GM23338 (cell line): Measurements from ENCODE around the gene RPN2. TPM values are rescaled to one million over a fixed set of nuclear protein-coding genes. Genes with fewer than 3 reads are reported as not detected.

Experiments
- ATAC-seq: fragments of 200-7000 bp; cut with Tn5 transposase; 3 replicates; pipeline ENCODE4 v1.9.1; 2020
- DNase-seq: peaks from one replicate; pipeline ENCODE4 v3.0.0-alpha.2; 2015; ENCODE audit warnings: low spot score
- H2AFZ ChIP-seq: fragments of 200-600 bp; sonication (generic); 2 replicates; pipeline ENCODE4 v1.8.0; 2016; ENCODE audit warnings: antibody characterized with exemption, mild to moderate bottlenecking, moderate library complexity
- H3F3A ChIP-seq: fragments of 200-600 bp; sonication (generic); replicated peaks from 2 replicates; pipeline ENCODE4 v1.8.0; 2017; ENCODE audit warnings: antibody characterized with exemption, mixed run types, low read depth
- H3K27ac ChIP-seq: fragments of 200-600 bp; sonication (generic); 2 replicates; pipeline ENCODE4 v1.6.1; 2016; ENCODE audit warnings: low read depth
- H3K27me3 ChIP-seq: fragments of 200-600 bp; sonication (generic); 2 replicates; pipeline ENCODE4 v1.8.0; 2016; ENCODE audit warnings: mild to moderate bottlenecking, mixed run types, moderate library complexity; ENCODE audit not compliant: insufficient read depth
- H3K36me3 ChIP-seq: fragments of 200-600 bp; sonication (generic); 2 replicates; pipeline ENCODE4 v1.8.0; 2016; ENCODE audit warnings: mild to moderate bottlenecking; ENCODE audit not compliant: insufficient read depth
- H3K4me1 ChIP-seq: fragments of 200-600 bp; sonication (generic); 2 replicates; pipeline ENCODE4 v1.8.0; 2016; ENCODE audit warnings: mild to moderate bottlenecking, moderate library complexity; ENCODE audit not compliant: insufficient read depth
- H3K4me2 ChIP-seq: fragments of 200-600 bp; sonication (generic); 2 replicates; pipeline ENCODE4 v1.7.1; 2017; ENCODE audit warnings: mixed run types
- H3K4me3 ChIP-seq: fragments of 200-600 bp; sonication (generic); 2 replicates; pipeline ENCODE4 v1.6.1; 2016; ENCODE audit warnings: mixed run types
- H3K79me2 ChIP-seq: fragments of 200-600 bp; sonication (generic); replicated peaks from 2 replicates; pipeline ENCODE4 v1.8.0; 2017; ENCODE audit warnings: mild to moderate bottlenecking; ENCODE audit not compliant: insufficient read depth
- H3K9me2 ChIP-seq: fragments of 200-600 bp; sonication (generic); 2 replicates; pipeline ENCODE4 v1.8.0; 2017; ENCODE audit not compliant: insufficient read depth
- H4K20me1 ChIP-seq: fragments of 200-600 bp; sonication (generic); replicated peaks from 2 replicates; pipeline ENCODE4 v1.8.0; 2017; ENCODE audit warnings: mild to moderate bottlenecking; ENCODE audit not compliant: insufficient read depth
- H3K27ac Mint-ChIP-seq: 2 replicates; pipeline ENCODE4 v1.8.0; 2020; ENCODE audit warnings: inconsistent platforms, mild to moderate bottlenecking, moderate library complexity, mixed read lengths
- H3K27me3 Mint-ChIP-seq: 3 replicates; pipeline ENCODE4 v1.8.0; 2022; ENCODE audit warnings: low read depth, mild to moderate bottlenecking, moderate library complexity, mixed read lengths, inconsistent platforms; ENCODE audit not compliant: insufficient read depth, poor library complexity
- H3K36me3 Mint-ChIP-seq: 3 replicates; pipeline ENCODE4 v1.8.0; 2021; ENCODE audit warnings: low read depth, mild to moderate bottlenecking, inconsistent platforms, moderate library complexity, mixed read lengths
- H3K4me1 Mint-ChIP-seq: 3 replicates; pipeline ENCODE4 v1.8.0; 2020; ENCODE audit warnings: mild to moderate bottlenecking, inconsistent platforms, mixed read lengths
- H3K4me3 Mint-ChIP-seq: 3 replicates; pipeline ENCODE4 v1.8.0; 2021; ENCODE audit warnings: moderate library complexity, mild to moderate bottlenecking, inconsistent platforms, mixed read lengths
- H3K9me3 Mint-ChIP-seq: 3 replicates; pipeline ENCODE4 v1.8.0; 2020; ENCODE audit warnings: moderate library complexity, mild to moderate bottlenecking, inconsistent platforms, mixed read lengths
- CREB1 ChIP-seq: fragments of 250-450 bp; sonication (Bioruptor Pico); IDR thresholded peaks from 2 replicates; pipeline ENCODE4 v1.5.0; 2020; ENCODE audit warnings: low read depth, mild to moderate bottlenecking, moderate library complexity
- JUNB ChIP-seq: IDR thresholded peaks from one replicate; pipeline ENCODE4 v1.6.1; 2016; ENCODE audit warnings: antibody characterized with exemption; ENCODE audit not compliant: unreplicated experiment
- NANOG ChIP-seq: IDR thresholded peaks from 2 replicates; pipeline ENCODE4 v1.6.1; 2016; ENCODE audit warnings: antibody characterized with exemption, borderline replicate concordance
- STAT1 ChIP-seq: IDR thresholded peaks from one replicate; pipeline ENCODE4 v1.6.1; 2016; ENCODE audit warnings: antibody characterized with exemption; ENCODE audit not compliant: unreplicated experiment
- ZNF114 ChIP-seq: fragments of 250-450 bp; sonication (Bioruptor Pico); IDR thresholded peaks from 2 replicates; pipeline ENCODE4 v1.5.0; 2020; ENCODE audit warnings: mild to moderate bottlenecking, moderate library complexity
- ZNF331 ChIP-seq: fragments of 250-450 bp; sonication (Bioruptor Pico); IDR thresholded peaks from 2 replicates; pipeline ENCODE4 v1.5.0; 2020; ENCODE audit warnings: low read depth, mild to moderate bottlenecking, moderate library complexity
- polyA plus RNA-seq: library from polyadenylated mRNA; unstranded; fragments of >200 nt; fragmentation: Nextera tagmentation; extraction: Ambion mirVana; gene quantifications from 2 replicates; pipeline ENCODE4 v1.2.1, GENCODE V29; 2016
- total RNA-seq: library from RNA; depleted of rRNA; stranded (reverse); fragments of >200 nt; shearing (Covaris generic); gene quantifications from 2 replicates; pipeline ENCODE4 v1.2.3, GENCODE V29; 2014
- TF ChIP-seq, protein P1 (sequence below): IDR thresholded peaks from one replicate; pipeline ENCODE4 v1.6.1; 2018; ENCODE audit warnings: antibody characterized with exemption; ENCODE audit not compliant: unreplicated experiment
- TF ChIP-seq, protein P2 (sequence below): fragments of 250-450 bp; sonication (Bioruptor Pico); IDR thresholded peaks from 2 replicates; pipeline ENCODE4 v1.5.0; 2020; ENCODE audit warnings: mild to moderate bottlenecking, moderate library complexity
- TF ChIP-seq, protein P3 (sequence below): IDR thresholded peaks from 2 replicates; pipeline ENCODE4 v1.6.1; 2016; ENCODE audit warnings: antibody characterized with exemption

Gene RPN2
- total and polyA plus RNA-seq, 2 experiments from 2014 or later, result 244 to 302 TPM

DNA sequence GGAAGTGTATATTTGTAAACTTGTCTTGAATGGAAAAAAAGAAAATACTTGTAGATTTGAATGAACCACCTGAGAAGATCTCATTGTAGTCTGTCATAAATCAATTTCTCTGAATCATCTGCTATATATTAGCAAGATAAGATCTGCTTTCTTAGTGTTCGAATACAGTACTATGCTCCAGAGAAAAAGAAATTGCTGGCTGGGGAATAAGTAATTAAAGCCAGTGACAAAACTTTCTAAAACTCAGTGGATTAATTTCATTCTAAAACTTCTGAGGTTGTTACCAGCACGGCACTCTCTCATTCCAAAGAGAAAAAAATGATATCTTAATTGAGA, 22.7 kb downstream of the RPN2 start:
- ATAC-seq, result no peak
- peaks cover 64% of the 10 kb centered on the region for H3K36me3 ChIP-seq
- Mint-ChIP-seq H3K27ac (no peak overlapping the region), H3K4me1 (peaks cover 4% of the 10 kb centered on the region; the same call in 1 of the 3 replicates), H3K27me3 (peaks cover 3% of the 10 kb centered on the region), H3K9me3 (no peaks in the 10 kb centered on the region), H3K4me3 (no peak overlapping the region), H3K36me3 (peaks cover 87% of the 10 kb centered on the region)
- no peak overlapping the region for H2AFZ ChIP-seq
- peaks cover 46% of the 10 kb centered on the region for H4K20me1 ChIP-seq
- H3F3A ChIP-seq, result peaks cover 17% of the 10 kb centered on the region
- H3K4me2 ChIP-seq, result no peak overlapping the region
- no peaks in the 10 kb centered on the region for H3K4me1 ChIP-seq
- TF ChIP-seq STAT1 (no peak), JUNB (no peak), ZNF331 (CRISPR knock-in tag) (no peak), CREB1 (CRISPR knock-in tag) (no peak), NANOG (no peak), ZNF114 (CRISPR knock-in tag) (no peak)
- TF ChIP-seq, protein P1, sequence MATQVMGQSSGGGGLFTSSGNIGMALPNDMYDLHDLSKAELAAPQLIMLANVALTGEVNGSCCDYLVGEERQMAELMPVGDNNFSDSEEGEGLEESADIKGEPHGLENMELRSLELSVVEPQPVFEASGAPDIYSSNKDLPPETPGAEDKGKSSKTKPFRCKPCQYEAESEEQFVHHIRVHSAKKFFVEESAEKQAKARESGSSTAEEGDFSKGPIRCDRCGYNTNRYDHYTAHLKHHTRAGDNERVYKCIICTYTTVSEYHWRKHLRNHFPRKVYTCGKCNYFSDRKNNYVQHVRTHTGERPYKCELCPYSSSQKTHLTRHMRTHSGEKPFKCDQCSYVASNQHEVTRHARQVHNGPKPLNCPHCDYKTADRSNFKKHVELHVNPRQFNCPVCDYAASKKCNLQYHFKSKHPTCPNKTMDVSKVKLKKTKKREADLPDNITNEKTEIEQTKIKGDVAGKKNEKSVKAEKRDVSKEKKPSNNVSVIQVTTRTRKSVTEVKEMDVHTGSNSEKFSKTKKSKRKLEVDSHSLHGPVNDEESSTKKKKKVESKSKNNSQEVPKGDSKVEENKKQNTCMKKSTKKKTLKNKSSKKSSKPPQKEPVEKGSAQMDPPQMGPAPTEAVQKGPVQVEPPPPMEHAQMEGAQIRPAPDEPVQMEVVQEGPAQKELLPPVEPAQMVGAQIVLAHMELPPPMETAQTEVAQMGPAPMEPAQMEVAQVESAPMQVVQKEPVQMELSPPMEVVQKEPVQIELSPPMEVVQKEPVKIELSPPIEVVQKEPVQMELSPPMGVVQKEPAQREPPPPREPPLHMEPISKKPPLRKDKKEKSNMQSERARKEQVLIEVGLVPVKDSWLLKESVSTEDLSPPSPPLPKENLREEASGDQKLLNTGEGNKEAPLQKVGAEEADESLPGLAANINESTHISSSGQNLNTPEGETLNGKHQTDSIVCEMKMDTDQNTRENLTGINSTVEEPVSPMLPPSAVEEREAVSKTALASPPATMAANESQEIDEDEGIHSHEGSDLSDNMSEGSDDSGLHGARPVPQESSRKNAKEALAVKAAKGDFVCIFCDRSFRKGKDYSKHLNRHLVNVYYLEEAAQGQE, result no peak
- TF ChIP-seq, protein P2, sequence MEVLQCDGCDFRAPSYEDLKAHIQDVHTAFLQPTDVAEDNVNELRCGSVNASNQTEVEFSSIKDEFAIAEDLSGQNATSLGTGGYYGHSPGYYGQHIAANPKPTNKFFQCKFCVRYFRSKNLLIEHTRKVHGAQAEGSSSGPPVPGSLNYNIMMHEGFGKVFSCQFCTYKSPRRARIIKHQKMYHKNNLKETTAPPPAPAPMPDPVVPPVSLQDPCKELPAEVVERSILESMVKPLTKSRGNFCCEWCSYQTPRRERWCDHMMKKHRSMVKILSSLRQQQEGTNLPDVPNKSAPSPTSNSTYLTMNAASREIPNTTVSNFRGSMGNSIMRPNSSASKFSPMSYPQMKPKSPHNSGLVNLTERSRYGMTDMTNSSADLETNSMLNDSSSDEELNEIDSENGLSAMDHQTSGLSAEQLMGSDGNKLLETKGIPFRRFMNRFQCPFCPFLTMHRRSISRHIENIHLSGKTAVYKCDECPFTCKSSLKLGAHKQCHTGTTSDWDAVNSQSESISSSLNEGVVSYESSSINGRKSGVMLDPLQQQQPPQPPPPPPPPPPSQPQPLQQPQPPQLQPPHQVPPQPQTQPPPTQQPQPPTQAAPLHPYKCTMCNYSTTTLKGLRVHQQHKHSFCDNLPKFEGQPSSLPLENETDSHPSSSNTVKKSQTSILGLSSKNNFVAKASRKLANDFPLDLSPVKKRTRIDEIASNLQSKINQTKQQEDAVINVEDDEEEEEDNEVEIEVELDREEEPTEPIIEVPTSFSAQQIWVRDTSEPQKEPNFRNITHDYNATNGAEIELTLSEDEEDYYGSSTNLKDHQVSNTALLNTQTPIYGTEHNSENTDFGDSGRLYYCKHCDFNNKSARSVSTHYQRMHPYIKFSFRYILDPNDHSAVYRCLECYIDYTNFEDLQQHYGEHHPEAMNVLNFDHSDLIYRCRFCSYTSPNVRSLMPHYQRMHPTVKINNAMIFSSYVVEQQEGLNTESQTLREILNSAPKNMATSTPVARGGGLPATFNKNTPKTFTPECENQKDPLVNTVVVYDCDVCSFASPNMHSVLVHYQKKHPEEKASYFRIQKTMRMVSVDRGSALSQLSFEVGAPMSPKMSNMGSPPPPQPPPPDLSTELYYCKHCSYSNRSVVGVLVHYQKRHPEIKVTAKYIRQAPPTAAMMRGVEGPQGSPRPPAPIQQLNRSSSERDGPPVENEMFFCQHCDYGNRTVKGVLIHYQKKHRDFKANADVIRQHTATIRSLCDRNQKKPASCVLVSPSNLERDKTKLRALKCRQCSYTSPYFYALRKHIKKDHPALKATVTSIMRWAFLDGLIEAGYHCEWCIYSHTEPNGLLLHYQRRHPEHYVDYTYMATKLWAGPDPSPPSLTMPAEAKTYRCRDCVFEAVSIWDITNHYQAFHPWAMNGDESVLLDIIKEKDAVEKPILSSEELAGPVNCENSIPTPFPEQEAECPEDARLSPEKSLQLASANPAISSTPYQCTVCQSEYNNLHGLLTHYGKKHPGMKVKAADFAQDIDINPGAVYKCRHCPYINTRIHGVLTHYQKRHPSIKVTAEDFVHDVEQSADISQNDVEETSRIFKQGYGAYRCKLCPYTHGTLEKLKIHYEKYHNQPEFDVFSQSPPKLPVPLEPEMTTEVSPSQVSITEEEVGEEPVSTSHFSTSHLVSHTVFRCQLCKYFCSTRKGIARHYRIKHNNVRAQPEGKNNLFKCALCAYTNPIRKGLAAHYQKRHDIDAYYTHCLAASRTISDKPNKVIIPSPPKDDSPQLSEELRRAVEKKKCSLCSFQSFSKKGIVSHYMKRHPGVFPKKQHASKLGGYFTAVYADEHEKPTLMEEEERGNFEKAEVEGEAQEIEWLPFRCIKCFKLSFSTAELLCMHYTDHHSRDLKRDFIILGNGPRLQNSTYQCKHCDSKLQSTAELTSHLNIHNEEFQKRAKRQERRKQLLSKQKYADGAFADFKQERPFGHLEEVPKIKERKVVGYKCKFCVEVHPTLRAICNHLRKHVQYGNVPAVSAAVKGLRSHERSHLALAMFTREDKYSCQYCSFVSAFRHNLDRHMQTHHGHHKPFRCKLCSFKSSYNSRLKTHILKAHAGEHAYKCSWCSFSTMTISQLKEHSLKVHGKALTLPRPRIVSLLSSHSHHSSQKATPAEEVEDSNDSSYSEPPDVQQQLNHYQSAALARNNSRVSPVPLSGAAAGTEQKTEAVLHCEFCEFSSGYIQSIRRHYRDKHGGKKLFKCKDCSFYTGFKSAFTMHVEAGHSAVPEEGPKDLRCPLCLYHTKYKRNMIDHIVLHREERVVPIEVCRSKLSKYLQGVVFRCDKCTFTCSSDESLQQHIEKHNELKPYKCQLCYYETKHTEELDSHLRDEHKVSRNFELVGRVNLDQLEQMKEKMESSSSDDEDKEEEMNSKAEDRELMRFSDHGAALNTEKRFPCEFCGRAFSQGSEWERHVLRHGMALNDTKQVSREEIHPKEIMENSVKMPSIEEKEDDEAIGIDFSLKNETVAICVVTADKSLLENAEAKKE (CRISPR knock-in tag), result no peak
- TF ChIP-seq, protein P3, sequence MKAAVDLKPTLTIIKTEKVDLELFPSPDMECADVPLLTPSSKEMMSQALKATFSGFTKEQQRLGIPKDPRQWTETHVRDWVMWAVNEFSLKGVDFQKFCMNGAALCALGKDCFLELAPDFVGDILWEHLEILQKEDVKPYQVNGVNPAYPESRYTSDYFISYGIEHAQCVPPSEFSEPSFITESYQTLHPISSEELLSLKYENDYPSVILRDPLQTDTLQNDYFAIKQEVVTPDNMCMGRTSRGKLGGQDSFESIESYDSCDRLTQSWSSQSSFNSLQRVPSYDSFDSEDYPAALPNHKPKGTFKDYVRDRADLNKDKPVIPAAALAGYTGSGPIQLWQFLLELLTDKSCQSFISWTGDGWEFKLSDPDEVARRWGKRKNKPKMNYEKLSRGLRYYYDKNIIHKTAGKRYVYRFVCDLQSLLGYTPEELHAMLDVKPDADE, result no peak
- no peak for DNase-seq
- no peaks in the 10 kb centered on the region for H3K9me2 ChIP-seq
- no peaks in the 10 kb centered on the region for H3K27me3 ChIP-seq
- H3K4me3 ChIP-seq, result no peak overlapping the region
- H3K27ac ChIP-seq, result peak overlapping the region; percentile 18; the same call in 1 of the 2 replicates
- peaks cover 55% of the 10 kb centered on the region for H3K79me2 ChIP-seq
